Retinal pigment epithelial cell (primary cell): ENCODE measurements around the gene SP110.

Experiments
- DNase-seq: peaks from one replicate; pipeline ENCODE4 v3.0.0-alpha.2; 2010; ENCODE audit warnings: low read depth
- H3K4me3 ChIP-seq: 2 replicates; pipeline ENCODE4 v1.5.1; 2011; ENCODE audit warnings: mild to moderate bottlenecking, low read length, control low read depth, moderate library complexity
- TF ChIP-seq, protein P1 (sequence below): conservative IDR thresholded peaks from 2 replicates; pipeline ENCODE4 v1.5.1; 2011; ENCODE audit warnings: low read depth, low read length, control low read depth, inconsistent platforms

SP110 gene

DNA sequence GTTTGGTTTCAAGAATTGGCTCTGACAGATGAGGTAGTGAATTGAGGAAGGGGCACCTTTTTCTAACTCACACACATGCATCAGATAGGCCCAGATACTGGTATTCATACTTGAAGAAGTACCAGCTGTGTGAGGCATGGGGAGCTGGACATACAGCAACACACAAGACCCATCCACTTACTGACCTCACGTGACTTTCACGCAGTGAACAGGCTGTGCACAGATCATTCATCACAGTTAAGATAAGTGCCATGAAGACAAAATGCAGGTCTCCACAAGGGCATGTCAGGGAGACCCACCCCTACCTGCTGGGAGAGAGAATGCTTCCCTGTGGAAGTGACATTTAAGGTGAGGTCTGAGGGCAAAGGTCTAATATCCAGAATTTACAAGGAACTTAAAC is 38.6 kb downstream of the SP110 start:
- H3K4me3 ChIP-seq = no peak overlapping the region
- no peak for DNase-seq
- TF ChIP-seq, protein P1, sequence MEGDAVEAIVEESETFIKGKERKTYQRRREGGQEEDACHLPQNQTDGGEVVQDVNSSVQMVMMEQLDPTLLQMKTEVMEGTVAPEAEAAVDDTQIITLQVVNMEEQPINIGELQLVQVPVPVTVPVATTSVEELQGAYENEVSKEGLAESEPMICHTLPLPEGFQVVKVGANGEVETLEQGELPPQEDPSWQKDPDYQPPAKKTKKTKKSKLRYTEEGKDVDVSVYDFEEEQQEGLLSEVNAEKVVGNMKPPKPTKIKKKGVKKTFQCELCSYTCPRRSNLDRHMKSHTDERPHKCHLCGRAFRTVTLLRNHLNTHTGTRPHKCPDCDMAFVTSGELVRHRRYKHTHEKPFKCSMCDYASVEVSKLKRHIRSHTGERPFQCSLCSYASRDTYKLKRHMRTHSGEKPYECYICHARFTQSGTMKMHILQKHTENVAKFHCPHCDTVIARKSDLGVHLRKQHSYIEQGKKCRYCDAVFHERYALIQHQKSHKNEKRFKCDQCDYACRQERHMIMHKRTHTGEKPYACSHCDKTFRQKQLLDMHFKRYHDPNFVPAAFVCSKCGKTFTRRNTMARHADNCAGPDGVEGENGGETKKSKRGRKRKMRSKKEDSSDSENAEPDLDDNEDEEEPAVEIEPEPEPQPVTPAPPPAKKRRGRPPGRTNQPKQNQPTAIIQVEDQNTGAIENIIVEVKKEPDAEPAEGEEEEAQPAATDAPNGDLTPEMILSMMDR = no peak

DNA sequence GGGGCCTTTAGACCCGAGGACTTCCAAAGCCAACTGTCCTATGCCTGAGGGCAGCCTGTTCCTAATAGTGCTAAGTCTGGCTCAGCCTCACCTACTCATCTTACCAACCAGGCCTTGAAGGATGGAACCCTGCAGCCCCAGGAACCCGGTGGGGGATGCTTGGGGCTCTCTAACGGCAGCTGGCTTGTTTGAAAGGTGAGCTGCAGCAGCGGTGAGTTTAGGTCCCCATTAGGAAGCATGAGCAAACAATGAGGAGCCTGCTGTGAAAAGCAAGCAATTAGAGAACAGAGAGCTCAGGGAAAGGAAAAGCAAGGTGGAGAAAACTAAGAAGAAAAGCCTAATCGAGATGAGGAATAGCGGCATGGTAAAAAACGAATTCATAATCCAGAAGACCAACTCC is 39.9 kb downstream of the SP110 start:
- TF ChIP-seq, protein P1 = no peak
- H3K4me3 ChIP-seq = no peak overlapping the region

DNA sequence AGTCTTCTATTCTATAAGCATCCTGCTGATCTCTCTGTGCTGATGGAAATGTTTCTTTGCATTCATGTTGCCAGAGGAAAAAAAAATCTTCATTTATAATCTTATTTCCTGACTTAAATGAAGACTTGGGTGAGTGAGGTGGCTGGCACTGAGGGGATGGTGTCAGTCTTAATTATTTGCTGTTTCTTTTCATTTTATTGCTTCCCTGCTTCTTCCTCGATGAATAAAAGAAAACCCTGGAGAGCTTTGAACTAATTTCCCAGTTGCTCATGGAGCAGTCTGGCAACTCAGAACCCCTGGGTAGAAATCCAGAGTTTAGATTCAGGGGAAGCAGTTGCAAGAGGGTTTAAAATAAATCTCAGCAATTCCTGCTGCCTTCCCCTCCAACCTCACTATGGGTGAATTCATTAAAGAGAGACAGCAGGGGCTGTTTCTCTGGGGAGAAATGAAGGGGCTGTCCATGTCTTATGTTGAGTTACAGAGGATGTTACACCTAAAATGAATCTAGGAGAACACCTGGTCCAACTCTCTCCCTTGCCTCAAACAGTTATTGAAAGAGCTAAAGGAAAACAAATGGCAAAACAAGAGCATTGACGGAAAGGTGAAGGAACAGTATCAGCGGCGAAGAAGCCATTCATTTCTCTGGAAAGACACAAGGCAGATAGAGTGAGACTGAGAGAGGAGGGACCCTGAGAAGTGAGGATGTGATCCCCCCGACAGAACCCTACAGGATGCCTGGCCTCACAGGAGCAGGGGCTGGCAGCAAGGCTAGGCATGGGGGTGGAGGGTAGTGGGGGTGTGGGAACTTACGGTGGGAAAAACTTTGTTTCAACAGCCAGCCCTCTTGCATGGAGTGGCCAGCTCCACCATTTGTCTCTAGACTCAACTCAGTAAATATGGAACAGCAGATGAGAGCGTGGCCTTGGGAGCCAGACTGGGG is 41.0 kb downstream of the SP110 start:
- TF ChIP-seq, protein P1 = no peak
- H3K4me3 ChIP-seq = no peak overlapping the region
- DNase-seq = no peak

More for the DNA sequence above, 39.9 kb downstream of the SP110 start:
- no peak for DNase-seq

DNA sequence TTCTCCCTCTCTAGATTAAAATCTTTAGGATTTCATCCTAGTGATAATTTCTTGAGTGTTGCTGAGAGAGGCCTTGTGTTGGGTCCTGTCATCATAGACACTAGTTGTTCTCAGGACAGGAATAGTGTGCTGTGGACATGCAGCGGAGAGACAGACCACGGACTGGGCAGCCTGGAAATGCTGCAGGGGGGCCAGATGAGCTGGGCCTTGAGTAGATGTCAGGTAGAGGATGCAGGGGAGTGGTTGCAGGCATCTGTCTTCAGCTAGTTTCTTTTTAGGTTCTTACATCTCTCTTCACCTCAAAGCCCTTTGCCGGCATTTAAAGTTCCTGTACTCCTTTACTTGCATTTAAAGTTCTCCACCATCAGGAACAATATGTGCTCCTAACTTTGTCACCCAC is 42.8 kb downstream of the SP110 start:
- DNase-seq = no peak
- TF ChIP-seq, protein P1 = no peak
- no peak overlapping the region for H3K4me3 ChIP-seq

DNA sequence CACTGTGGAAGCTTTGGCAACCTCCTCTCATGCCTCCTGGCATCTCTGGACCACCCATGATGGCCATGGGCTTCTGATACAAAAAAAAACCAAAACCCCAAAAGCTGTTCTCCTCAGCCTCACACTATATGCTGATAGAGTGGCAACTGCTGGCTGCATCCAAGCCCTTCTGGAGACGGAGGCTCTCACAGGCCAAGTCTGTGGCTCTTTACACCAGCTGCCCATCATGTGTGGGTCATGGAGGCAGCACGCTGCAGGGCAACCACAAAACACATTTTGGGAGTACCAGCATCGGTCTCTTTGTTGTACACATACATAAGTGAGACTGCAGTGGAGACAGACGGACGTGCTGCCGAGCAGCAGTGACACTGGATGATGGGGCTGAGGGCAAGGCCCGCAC is 45.3 kb downstream of the SP110 start:
- no peak overlapping the region for H3K4me3 ChIP-seq
- TF ChIP-seq, protein P1 = no peak

DNA sequence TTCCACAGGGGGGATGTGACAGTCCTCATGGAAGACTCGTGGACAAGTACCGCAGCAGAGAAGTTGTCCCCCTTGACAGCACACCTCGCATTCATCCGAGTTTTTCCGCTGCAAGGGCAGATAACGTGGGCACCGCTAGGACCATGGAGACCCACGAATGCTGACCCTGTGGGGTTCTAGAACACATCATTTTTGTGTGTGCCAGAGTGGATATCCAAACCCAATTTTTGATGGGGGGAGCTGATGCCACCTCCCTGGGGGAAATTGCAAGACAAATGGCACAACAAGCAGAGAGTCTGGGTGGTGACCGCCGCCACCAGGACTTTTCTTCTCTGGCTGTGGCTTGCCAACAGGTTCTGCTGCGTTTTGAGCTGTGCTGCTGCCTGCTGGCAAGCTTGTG is 46.9 kb downstream of the SP110 start:
- DNase-seq = no peak
- H3K4me3 ChIP-seq = no peak overlapping the region
- TF ChIP-seq, protein P1 = no peak

More for the DNA sequence above, 45.3 kb downstream of the SP110 start:
- no peak for DNase-seq

DNA sequence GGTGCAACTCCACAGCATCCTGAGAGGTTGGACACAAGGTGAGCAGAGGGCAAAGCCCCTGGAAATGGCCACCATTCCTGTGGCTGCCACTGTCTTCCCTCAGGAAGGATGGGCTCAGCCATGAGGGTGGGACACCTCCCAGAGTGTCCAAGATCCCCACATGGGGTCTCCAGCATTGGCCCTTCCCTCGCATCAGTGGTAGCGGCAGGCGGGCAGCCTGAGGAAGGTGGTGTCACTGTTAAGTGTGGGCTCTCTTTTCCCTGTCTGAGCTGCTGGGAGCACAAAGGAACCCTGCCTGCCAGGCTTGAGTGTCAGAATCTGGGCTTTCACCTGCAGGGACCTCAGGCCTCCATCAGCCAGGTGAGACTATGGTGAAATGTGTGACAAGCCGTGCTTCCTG is 47.6 kb downstream of the SP110 start:
- no peak for DNase-seq
- H3K4me3 ChIP-seq = no peak overlapping the region
- TF ChIP-seq, protein P1 = no peak
